SJSA1 (cell line): ENCODE data around the gene PLA2G12A. TPM values are rescaled to one million over a fixed set of nuclear protein-coding genes. Genes with fewer than 3 reads are reported as not detected.

Experiments
- DNase-seq, 2 experiments: peaks; one replicate each; pipeline ENCODE4 v3.0.0-alpha.2; 2015 to 2020; ENCODE audit warnings: low spot score in 2 of 2, low read depth in 1 of 2
- H3K27ac ChIP-seq: fragments of 250-450 bp; sonication (Bioruptor Pico); 2 replicates; pipeline ENCODE4 v1.5.1; 2020; ENCODE audit warnings: mild to moderate bottlenecking, moderate library complexity
- H3K27me3 ChIP-seq: fragments of 250-450 bp; sonication (Bioruptor Pico); replicated peaks from 2 replicates; pipeline ENCODE4 v1.5.1; 2020; ENCODE audit warnings: mild to moderate bottlenecking, moderate library complexity
- H3K36me3 ChIP-seq: fragments of 250-450 bp; sonication (Bioruptor Pico); 2 replicates; pipeline ENCODE4 v1.5.1; 2020; ENCODE audit warnings: mild to moderate bottlenecking
- H3K4me1 ChIP-seq: fragments of 250-450 bp; sonication (Bioruptor Pico); replicated peaks from 2 replicates; pipeline ENCODE4 v1.6.1; 2021; ENCODE audit warnings: mild to moderate bottlenecking
- H3K4me3 ChIP-seq: fragments of 250-450 bp; sonication (Bioruptor Pico); 2 replicates; pipeline ENCODE4 v1.5.1; 2020; ENCODE audit warnings: mild to moderate bottlenecking
- H3K9me3 ChIP-seq: fragments of 250-450 bp; sonication (Bioruptor Pico); replicated peaks from 2 replicates; pipeline ENCODE4 v1.5.1; 2020; ENCODE audit warnings: mild to moderate bottlenecking
- total RNA-seq: library from RNA; depleted of rRNA; stranded (reverse); fragments of >200 nt; shearing (Covaris generic); gene quantifications from 2 replicates; pipeline ENCODE4 v1.2.3, GENCODE V29; 2014

PLA2G12A gene
- total RNA-seq, 1 experiment from 2014 or later: 15.5 TPM

- no peaks in the 10 kb centered on the region for H3K36me3 ChIP-seq
- no peaks in the 10 kb centered on the region for H3K27me3 ChIP-seq
These were observed 9.7 kb upstream of the PLA2G12A start for GRCh38 chr4:109739547-109739946.

GRCh38 chr4:109738104-109738872 is 8.4 kb upstream of the PLA2G12A start:
- H3K4me1 ChIP-seq: no peaks in the 10 kb centered on the region
- H3K9me3 ChIP-seq: no peaks in the 10 kb centered on the region
- H3K27me3 ChIP-seq: no peaks in the 10 kb centered on the region
- no peak for DNase-seq
- no peaks in the 10 kb centered on the region for H3K36me3 ChIP-seq
- H3K4me3 ChIP-seq: no peak overlapping the region
- H3K27ac ChIP-seq: no peak overlapping the region

More at GRCh38 chr4:109739547-109739946, 9.7 kb upstream of the PLA2G12A start:
- DNase-seq: no peak
- Histone ChIP-seq H3K27ac (no peak overlapping the region), H3K4me3 (no peak overlapping the region), H3K9me3 (no peaks in the 10 kb centered on the region), H3K4me1 (no peaks in the 10 kb centered on the region)

- no peak overlapping the region for H3K4me3 ChIP-seq
- DNase-seq: no peak
- peaks cover 1% of the 10 kb centered on the region; the same call in 1 of the 2 replicates for H3K4me1 ChIP-seq
- no peaks in the 10 kb centered on the region for H3K27me3 ChIP-seq
- H3K9me3 ChIP-seq: no peaks in the 10 kb centered on the region
- H3K36me3 ChIP-seq: no peaks in the 10 kb centered on the region
- no peak overlapping the region for H3K27ac ChIP-seq
These were observed 5.9 kb upstream of the PLA2G12A start for GRCh38 chr4:109735566-109736365.

- no peaks in the 10 kb centered on the region for H3K27me3 ChIP-seq
- no peak for DNase-seq
- no peak overlapping the region for H3K27ac ChIP-seq
- peaks cover 4% of the 10 kb centered on the region; the same call in 1 of the 2 replicates for H3K36me3 ChIP-seq
- H3K4me3 ChIP-seq: no peak overlapping the region
- no peaks in the 10 kb centered on the region for H3K9me3 ChIP-seq
- peaks cover 15% of the 10 kb centered on the region for H3K4me1 ChIP-seq
These were observed 3.9 kb upstream of the PLA2G12A start for GRCh38 chr4:109733728-109734127.

- DNase-seq: no peak
- H3K36me3 ChIP-seq: peaks cover 4% of the 10 kb centered on the region; the same call in 1 of the 2 replicates
- H3K4me3 ChIP-seq: peak overlapping the region; percentile 97
- H3K9me3 ChIP-seq: no peaks in the 10 kb centered on the region
- H3K27ac ChIP-seq: no peak overlapping the region
- peaks cover 19% of the 10 kb centered on the region for H3K4me1 ChIP-seq
- no peaks in the 10 kb centered on the region for H3K27me3 ChIP-seq
These were observed 1.0 kb upstream of the PLA2G12A start for GRCh38 chr4:109730619-109731545.

- Histone ChIP-seq H3K4me3 (peak overlapping the region; percentile 97), H3K9me3 (no peaks in the 10 kb centered on the region), H3K36me3 (peaks cover 4% of the 10 kb centered on the region; the same call in 1 of the 2 replicates), H3K27ac (no peak overlapping the region), H3K4me1 (peaks cover 19% of the 10 kb centered on the region), H3K27me3 (no peaks in the 10 kb centered on the region)
- no peak for DNase-seq
These were observed 653 bp downstream of the PLA2G12A start for GRCh38 chr4:109729117-109729717.

- Histone ChIP-seq H3K27me3 (no peaks in the 10 kb centered on the region), H3K27ac (no peak overlapping the region), H3K4me3 (no peak overlapping the region)
These were observed 1.5 kb downstream of the PLA2G12A start for GRCh38 chr4:109728385-109728784.

GRCh38 chr4:109723110-109723509 is 6.8 kb downstream of the PLA2G12A start:
- no peaks in the 10 kb centered on the region for H3K9me3 ChIP-seq
- no peaks in the 10 kb centered on the region for H3K27me3 ChIP-seq
- H3K36me3 ChIP-seq: peaks cover 5% of the 10 kb centered on the region; the same call in 1 of the 2 replicates
- no peak overlapping the region for H3K4me3 ChIP-seq
- H3K4me1 ChIP-seq: no peaks in the 10 kb centered on the region
- no peak overlapping the region for H3K27ac ChIP-seq
- DNase-seq: no peak

More at GRCh38 chr4:109728385-109728784, 1.5 kb downstream of the PLA2G12A start:
- no peak for DNase-seq
- H3K36me3 ChIP-seq: peaks cover 4% of the 10 kb centered on the region; the same call in 1 of the 2 replicates
- H3K4me1 ChIP-seq: peaks cover 19% of the 10 kb centered on the region
- H3K9me3 ChIP-seq: no peaks in the 10 kb centered on the region

- DNase-seq: no peak
- H3K9me3 ChIP-seq: no peaks in the 10 kb centered on the region
- H3K27me3 ChIP-seq: no peaks in the 10 kb centered on the region
- no peak overlapping the region for H3K4me3 ChIP-seq
- H3K36me3 ChIP-seq: peaks cover 8% of the 10 kb centered on the region; the same call in 1 of the 2 replicates
- H3K4me1 ChIP-seq: no peaks in the 10 kb centered on the region
- no peak overlapping the region for H3K27ac ChIP-seq
These were observed 7.5 kb downstream of the PLA2G12A start for GRCh38 chr4:109722357-109722756.

- peaks cover 14% of the 10 kb centered on the region for H3K36me3 ChIP-seq
- peak in 1 of 2 experiments; percentile 9 for DNase-seq
- H3K4me3 ChIP-seq: no peak overlapping the region
- no peaks in the 10 kb centered on the region for H3K4me1 ChIP-seq
- no peaks in the 10 kb centered on the region for H3K27me3 ChIP-seq
- H3K27ac ChIP-seq: no peak overlapping the region
- H3K9me3 ChIP-seq: no peaks in the 10 kb centered on the region
These were observed 8.8 kb downstream of the PLA2G12A start for GRCh38 chr4:109721033-109721432.

GRCh38 chr4:109719604-109720003 is 10.3 kb downstream of the PLA2G12A start:
- Histone ChIP-seq H3K4me3 (no peak overlapping the region), H3K9me3 (no peaks in the 10 kb centered on the region)

GRCh38 chr4:109718759-109719158 is 11.1 kb downstream of the PLA2G12A start:
- no peaks in the 10 kb centered on the region for H3K27me3 ChIP-seq

More at GRCh38 chr4:109719604-109720003, 10.3 kb downstream of the PLA2G12A start:
- H3K36me3 ChIP-seq: peaks cover 14% of the 10 kb centered on the region
- H3K27ac ChIP-seq: no peak overlapping the region
- DNase-seq: no peak
- H3K27me3 ChIP-seq: no peaks in the 10 kb centered on the region
- H3K4me1 ChIP-seq: no peaks in the 10 kb centered on the region

GRCh38 chr4:109713500-109713899 is 16.4 kb downstream of the PLA2G12A start:
- DNase-seq: no peak
- H3K36me3 ChIP-seq: peaks cover 25% of the 10 kb centered on the region
- no peak overlapping the region for H3K27ac ChIP-seq
- no peaks in the 10 kb centered on the region for H3K4me1 ChIP-seq
- H3K9me3 ChIP-seq: no peaks in the 10 kb centered on the region
- H3K4me3 ChIP-seq: no peak overlapping the region
- H3K27me3 ChIP-seq: no peaks in the 10 kb centered on the region

More at GRCh38 chr4:109718759-109719158, 11.1 kb downstream of the PLA2G12A start:
- Histone ChIP-seq H3K27ac (no peak overlapping the region), H3K4me3 (no peak overlapping the region), H3K9me3 (no peaks in the 10 kb centered on the region), H3K4me1 (no peaks in the 10 kb centered on the region), H3K36me3 (peaks cover 21% of the 10 kb centered on the region)
- no peak for DNase-seq
